ENCODE data around the gene ERCC4. TPM values are rescaled to one million over a fixed set of nuclear protein-coding genes. Genes with fewer than 3 reads are reported as not detected.

The ERCC4 gene
- total RNA-seq, 1 donor from 2014 or later, result 13.7 TPM

DNA sequence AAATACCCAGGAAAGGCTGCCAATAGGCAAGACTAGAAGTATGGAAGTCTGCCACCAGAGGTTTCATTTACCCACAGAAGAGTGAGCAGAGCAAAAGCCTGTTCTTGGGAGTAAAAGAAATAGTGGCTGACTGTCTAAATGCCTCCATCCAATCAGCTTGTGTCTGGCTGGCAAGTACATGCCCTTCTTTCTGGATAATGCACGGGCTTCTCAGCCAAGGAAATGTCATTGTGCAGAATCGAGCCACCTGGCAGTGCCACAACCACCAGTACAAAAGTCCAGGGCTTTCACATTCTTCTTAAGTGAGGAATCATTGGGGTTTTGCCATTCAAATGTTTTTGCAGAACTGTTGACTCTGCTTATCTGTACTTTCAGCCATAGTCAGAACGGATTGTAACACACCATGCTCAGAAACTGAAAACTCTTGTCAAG is 10.1 kb upstream of the ERCC4 start:
- DNase-seq (ENCODE audit: low read depth), result peak; percentile 86

GRCh38 chr16:13911306-13911705 is 8.6 kb upstream of the ERCC4 start:
- DNase-seq (ENCODE audit: low read depth), result no peak

GRCh38 chr16:13911871-13912270 is 8.1 kb upstream of the ERCC4 start:
- no peak for DNase-seq (ENCODE audit: low read depth)

DNA sequence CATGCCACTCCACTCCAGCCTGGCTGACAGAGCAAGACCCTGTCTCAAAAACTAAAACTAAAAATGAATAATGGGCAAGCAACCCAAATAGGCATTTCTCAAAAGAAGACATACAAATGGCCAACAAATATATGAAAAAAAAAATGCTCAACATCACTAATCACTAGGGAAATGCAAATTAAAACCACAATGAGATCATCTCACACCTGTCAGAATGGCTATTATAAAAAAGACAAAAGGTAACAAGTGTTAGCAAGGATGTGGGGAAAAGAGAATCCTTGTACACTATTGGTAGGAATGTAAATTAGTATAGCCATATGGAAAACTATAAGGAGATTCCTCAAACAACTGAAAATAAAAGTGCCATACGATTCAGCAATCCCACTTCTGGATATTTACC is 7.1 kb upstream of the ERCC4 start:
- no peak for DNase-seq (ENCODE audit: low read depth)

DNA sequence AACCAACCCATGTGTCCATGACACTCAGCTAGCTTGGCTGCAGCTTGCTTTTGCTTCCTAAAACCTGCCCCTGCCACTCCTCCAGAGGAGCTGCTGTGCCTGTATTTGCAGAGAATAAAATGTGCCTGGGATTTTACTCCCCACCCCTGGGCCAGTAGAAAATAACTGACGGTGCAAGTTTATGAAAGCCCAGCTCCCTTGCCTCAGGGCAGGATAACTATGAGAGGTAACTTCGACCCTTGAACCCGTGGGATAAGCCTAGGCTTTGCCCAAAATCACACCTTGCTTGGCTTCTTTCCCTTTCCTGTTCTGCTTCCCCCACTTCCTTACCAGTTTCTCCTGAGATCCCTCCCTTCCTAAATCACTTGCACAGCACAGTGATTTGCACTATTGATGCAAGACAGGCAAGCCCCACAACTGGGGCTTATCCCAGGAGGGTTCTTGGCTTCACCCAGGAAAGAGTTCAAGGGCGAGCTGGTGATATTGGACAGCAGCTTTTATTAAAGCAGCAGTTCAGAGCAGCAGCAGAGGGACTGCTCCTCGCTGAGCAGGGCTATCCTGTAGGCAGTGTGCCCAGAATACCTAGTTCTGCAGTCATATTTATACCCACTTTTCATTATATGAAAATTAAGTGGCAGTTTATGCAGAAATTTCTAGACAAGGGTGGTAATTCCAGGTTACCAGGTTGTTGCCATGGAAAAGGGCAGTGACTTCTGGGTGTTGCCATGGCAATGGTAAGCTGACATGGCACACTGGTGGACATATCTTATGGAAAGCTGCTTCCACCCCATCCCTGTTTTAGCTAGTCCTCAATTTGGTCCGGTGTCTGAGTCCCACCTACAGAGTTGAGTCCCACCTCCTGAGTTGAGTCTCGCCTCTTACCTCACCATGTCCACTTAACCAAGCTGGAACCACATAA is 6.3 kb upstream of the ERCC4 start:
- peak; percentile 33 for DNase-seq (ENCODE audit: low read depth)

DNA sequence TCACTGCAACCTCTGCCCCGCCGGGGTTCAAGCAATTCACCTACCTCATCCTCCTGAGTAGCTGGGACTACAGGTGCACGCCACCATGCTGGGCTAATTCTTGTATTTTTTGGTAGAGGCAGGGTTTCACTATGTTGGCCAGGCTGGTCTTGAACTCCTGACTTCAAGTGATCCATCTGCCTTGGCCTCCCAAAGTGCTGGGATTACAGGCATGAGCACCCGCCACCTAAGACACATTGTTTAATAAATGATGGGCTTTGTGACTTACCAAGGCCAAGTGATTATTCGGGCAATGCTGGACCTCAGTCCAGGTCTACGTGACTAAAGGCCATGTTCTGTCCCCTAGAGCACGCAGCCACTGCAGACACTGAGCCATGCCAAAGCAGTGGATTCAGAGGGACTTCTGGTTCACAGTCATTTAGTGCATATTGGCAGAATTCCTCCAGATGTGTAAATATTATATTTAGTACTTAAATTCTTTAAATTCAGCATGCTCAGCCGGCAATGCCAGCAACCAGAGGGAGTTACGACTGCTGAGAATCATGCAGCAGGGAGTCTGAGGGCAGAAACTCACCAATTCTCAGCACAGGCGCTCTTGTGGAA is 4.8 kb upstream of the ERCC4 start:
- DNase-seq (ENCODE audit: low read depth), result no peak

- peak; percentile 54 for DNase-seq (ENCODE audit: low read depth)
These were observed 648 bp upstream of the ERCC4 start for GRCh38 chr16:13919330-13919682.

DNA sequence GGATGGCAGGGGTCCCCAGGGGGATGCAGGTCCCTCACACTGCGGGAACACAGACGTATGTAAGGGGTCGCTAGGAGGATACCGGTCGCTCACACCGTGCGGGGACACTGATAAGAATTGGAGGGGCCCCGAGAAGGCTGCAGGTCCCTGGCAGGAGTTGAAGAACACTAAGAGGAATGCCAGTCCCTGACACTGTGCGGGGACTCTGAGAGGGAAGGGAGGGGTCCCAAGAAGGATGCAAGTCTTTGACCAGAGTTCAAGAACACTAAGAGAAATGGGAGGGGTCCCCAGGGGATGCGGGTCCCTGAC is 510 bp downstream of the ERCC4 start:
- DNase-seq (ENCODE audit: low read depth), result no peak

- DNase-seq (ENCODE audit: low read depth), result peak; percentile 56
These were observed 1.4 kb downstream of the ERCC4 start for GRCh38 chr16:13921328-13921727.

DNA sequence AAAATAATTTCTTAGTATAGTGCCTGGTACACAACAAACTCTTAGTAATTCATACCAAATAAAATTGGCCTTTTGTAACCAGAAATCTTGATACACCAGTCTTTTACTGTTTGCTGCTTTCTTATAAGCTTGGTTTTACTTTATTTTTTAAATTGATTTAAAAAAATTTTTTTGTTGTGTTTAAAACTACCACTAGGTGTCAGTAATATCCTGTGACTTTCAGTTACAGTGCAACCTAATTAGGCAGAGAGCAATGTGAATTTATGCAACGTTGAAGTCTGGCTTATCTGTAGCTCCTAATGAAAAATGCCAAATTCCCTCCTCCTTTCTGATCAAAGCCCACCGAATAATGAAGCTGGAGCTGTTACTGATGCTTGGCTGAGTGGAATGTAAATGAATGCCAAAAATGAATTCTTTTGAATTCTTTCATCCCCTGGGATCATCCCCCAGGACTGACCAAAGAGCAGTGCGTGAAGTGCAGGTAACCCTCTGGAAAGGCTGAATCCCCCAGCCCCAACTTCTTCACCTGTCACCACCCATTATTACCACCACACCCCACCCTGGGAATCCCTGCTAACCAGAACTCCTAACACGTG is 3.8 kb downstream of the ERCC4 start:
- DNase-seq (ENCODE audit: low read depth), result peak; percentile 55

DNA sequence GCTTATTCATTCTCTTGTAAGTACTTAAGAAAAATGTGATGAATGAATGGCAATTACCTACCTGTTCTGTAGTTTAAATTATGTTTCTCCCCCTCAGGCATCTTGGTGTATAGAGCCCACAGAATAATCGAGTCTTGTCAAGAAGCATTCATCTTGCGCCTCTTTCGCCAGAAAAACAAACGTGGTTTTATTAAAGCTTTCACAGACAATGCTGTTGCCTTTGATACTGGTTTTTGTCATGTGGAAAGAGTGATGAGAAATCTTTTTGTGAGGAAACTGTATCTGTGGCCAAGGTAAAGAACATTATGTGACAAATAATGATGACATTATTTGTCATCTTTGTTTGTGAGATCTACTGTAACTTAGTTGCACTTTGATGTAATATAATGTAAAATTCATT is 6.5 kb downstream of the ERCC4 start:
- DNase-seq (ENCODE audit: low read depth), result no peak

DNA sequence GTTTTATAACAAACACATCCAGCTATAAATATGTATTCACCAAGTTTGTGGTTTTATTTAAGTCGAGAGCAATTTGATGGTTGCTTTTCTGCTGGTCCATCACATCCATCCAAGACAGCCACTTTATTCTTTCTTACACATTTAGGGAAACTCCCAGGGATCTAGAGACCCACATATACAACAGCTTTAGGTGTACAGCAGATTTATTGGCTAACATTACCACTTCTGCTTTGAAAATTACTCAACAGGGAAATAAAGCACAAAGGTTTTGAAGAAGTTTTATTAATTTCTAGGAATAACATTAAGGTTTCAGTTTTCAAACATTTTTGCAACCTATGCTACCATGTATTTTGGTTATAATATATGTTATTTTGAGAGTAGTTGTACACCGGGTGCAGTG is 6.9 kb downstream of the ERCC4 start:
- no peak for DNase-seq (ENCODE audit: low read depth)

DNA sequence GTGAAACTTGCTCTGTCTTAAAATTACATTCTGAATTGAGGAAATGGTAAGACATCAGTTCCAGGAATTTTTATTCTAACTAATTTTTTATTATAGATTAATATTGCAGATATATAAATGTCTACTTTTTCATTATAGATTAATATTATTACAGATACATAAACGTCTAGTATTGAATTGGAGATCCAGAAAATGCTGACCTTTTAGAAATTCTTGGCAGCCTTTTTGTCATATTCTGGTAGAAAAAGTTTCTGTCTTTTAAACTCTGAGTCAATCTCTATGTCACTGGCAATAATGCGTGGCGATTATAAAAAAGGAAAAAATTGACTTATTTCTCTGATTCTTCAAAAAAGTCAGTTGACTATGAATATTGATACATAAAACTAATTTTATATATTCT is 8.7 kb downstream of the ERCC4 start:
- no peak for DNase-seq (ENCODE audit: low read depth)

DNA sequence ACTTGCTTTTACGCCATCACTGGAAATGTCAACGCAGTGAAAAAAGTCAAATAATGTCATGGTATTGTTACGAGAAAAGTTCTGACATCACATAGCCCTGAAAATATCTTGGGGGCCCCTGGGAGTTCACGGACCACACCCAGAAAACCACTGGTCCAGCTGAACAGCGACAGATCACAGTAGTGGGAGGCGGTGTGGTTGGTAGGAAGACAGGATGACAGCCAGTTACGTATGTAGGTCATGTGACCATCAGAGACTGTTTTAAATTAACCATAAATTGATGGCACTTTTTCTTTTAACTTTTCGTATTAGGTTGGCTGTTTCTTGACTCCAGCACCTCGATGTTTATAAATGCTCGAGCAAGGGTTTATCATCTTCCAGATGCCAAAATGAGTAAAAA is 11.9 kb downstream of the ERCC4 start:
- DNase-seq (ENCODE audit: low read depth), result no peak

- no peak for DNase-seq (ENCODE audit: low read depth)
These were observed 15.5 kb downstream of the ERCC4 start for GRCh38 chr16:13935408-13935807.

DNA sequence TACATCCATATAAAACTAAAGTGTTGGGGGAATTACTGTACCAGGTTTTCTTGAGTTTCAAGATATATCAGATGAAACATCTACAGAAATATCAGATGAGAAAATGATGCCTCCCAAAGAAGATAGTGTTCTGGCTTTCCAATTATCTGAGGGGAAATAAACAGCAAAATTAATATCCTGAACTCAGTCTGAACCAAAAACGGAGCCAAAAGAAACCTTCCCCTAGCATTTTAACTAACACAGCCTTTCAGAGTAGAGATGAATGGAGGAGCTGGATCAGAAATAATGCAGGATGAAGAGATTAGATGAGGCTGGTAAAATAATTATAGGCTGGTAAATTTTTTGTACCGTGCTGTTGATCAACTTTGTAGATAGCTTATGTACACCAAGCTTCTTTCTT is 16.2 kb downstream of the ERCC4 start:
- DNase-seq (ENCODE audit: low read depth), result no peak

GRCh38 chr16:13936596-13937081 is 16.7 kb downstream of the ERCC4 start:
- peak; percentile 29 for DNase-seq (ENCODE audit: low read depth)

- DNase-seq (ENCODE audit: low read depth), result no peak
These were observed 17.5 kb downstream of the ERCC4 start for GRCh38 chr16:13937411-13937810.

DNA sequence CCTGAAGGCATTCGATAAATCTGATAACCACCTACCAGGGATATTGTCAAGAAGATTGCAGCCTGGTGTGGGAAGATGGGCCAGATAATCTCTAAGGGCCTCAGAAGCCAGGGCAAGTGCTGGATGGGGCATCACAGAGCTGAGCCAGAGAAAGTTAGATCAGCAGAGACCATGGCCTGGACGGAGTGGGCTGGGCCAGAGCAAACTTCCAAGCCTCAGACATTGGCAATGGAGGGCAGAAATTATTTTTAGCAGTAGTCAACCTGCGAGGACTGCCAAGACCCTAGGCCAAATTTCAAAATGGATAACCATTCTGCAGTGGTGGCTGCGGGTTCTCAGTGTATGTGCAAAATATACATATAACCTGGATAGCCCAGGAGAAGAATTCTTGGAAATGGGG is 18.5 kb downstream of the ERCC4 start:
- no peak for DNase-seq (ENCODE audit: low read depth)

- no peak for DNase-seq (ENCODE audit: low read depth)
These were observed 19.9 kb downstream of the ERCC4 start for GRCh38 chr16:13939821-13940220.

GRCh38 chr16:13940397-13940933 is 20.5 kb downstream of the ERCC4 start:
- no peak for DNase-seq (ENCODE audit: low read depth)

- DNase-seq (ENCODE audit: low read depth), result no peak
These were observed 24.9 kb downstream of the ERCC4 start for GRCh38 chr16:13944816-13945215.
